ENCODE data around the gene SERP1. TPM values are rescaled to one million over a fixed set of nuclear protein-coding genes. Genes with fewer than 3 reads are reported as not detected.

The SERP1 gene
- total RNA-seq, 1 experiment from 2014 or later, result 91.7 TPM

GRCh38 chr3:150581174-150581573, 34.9 kb upstream of the SERP1 start:
- Histone ChIP-seq H3K4me3 (ENCODE audit: low read depth, low read length, poor library complexity, severe bottlenecking) (no peak overlapping the region), H3K27me3 (replicated peaks; ENCODE audit: insufficient read depth, low read depth, low read length, poor library complexity) (no peaks in the 10 kb centered on the region), H3K36me3 (ENCODE audit: insufficient read depth, low read length, poor library complexity, severe bottlenecking) (peaks cover 73% of the 10 kb centered on the region), H3K4me1 (ENCODE audit: insufficient read depth, low read length, poor library complexity, severe bottlenecking) (no peaks in the 10 kb centered on the region), H3K9me3 (ENCODE audit: low read depth, low read length, poor library complexity, severe bottlenecking) (no peaks in the 10 kb centered on the region), H3K27ac (ENCODE audit: low read depth, low read length, poor library complexity, severe bottlenecking) (no peak overlapping the region)
- intact Hi-C loops (cut with micrococcal nuclease; ENCODE audit: unreplicated experiment), result no loop called here
- no TSS peak for BruUV-seq (replicated peaks)
- DNase-seq (ENCODE audit: low spot score), result no peak
- CTCF ChIA-PET, result no interaction called here
- TF ChIP-seq, protein P1, sequence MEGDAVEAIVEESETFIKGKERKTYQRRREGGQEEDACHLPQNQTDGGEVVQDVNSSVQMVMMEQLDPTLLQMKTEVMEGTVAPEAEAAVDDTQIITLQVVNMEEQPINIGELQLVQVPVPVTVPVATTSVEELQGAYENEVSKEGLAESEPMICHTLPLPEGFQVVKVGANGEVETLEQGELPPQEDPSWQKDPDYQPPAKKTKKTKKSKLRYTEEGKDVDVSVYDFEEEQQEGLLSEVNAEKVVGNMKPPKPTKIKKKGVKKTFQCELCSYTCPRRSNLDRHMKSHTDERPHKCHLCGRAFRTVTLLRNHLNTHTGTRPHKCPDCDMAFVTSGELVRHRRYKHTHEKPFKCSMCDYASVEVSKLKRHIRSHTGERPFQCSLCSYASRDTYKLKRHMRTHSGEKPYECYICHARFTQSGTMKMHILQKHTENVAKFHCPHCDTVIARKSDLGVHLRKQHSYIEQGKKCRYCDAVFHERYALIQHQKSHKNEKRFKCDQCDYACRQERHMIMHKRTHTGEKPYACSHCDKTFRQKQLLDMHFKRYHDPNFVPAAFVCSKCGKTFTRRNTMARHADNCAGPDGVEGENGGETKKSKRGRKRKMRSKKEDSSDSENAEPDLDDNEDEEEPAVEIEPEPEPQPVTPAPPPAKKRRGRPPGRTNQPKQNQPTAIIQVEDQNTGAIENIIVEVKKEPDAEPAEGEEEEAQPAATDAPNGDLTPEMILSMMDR (conservative IDR thresholded peaks at IDR 0.05; ENCODE audit: low read depth, low read length), result no peak
- no peak for TF ChIP-seq EZH2 (IDR thresholded peaks at IDR 0.05; ENCODE audit: borderline replicate concordance, low read depth, low read length, poor library complexity, severe bottlenecking)
- POLR2A ChIA-PET (ENCODE audit: low non-redundant PET), result no interaction called here

GRCh38 chr3:150577855-150578254, 31.6 kb upstream of the SERP1 start:
- ChIA-PET POLR2A (ENCODE audit: low non-redundant PET) (no interaction called here), CTCF (interaction anchor here (0.5 kb wide), 1 partner anchor 330 kb away, joined by 4 read pairs; no protein-coding TSS in a partner anchor)
- H3K4me1 ChIP-seq (ENCODE audit: insufficient read depth, low read length, poor library complexity, severe bottlenecking), result no peaks in the 10 kb centered on the region
- intact Hi-C loops (cut with micrococcal nuclease; ENCODE audit: unreplicated experiment), result no loop called here
- no peaks in the 10 kb centered on the region for H3K9me3 ChIP-seq (ENCODE audit: low read depth, low read length, poor library complexity, severe bottlenecking)
- TF ChIP-seq EZH2 (IDR thresholded peaks at IDR 0.05; ENCODE audit: borderline replicate concordance, low read depth, low read length, poor library complexity, severe bottlenecking), result no peak
- TF ChIP-seq, protein P1 (conservative IDR thresholded peaks at IDR 0.05; ENCODE audit: low read depth, low read length), result 0 out of 2 replicates have a peak, but pooled peaks have one; percentile 18
- BruUV-seq (replicated peaks), result no TSS peak
- DNase-seq (ENCODE audit: low spot score), result peak; percentile 11
- H3K36me3 ChIP-seq (ENCODE audit: insufficient read depth, low read length, poor library complexity, severe bottlenecking), result peaks cover 61% of the 10 kb centered on the region
- no peak overlapping the region for H3K4me3 ChIP-seq (ENCODE audit: low read depth, low read length, poor library complexity, severe bottlenecking)
- H3K27ac ChIP-seq (ENCODE audit: low read depth, low read length, poor library complexity, severe bottlenecking), result no peak overlapping the region
- H3K27me3 ChIP-seq (replicated peaks; ENCODE audit: insufficient read depth, low read depth, low read length, poor library complexity), result no peaks in the 10 kb centered on the region

- H3K4me3 ChIP-seq (ENCODE audit: low read depth, low read length, poor library complexity, severe bottlenecking), result no peak overlapping the region
- peak; percentile 22 for DNase-seq (ENCODE audit: low spot score)
- no peak for TF ChIP-seq EZH2 (IDR thresholded peaks at IDR 0.05; ENCODE audit: borderline replicate concordance, low read depth, low read length, poor library complexity, severe bottlenecking)
- TF ChIP-seq, protein P1 (conservative IDR thresholded peaks at IDR 0.05; ENCODE audit: low read depth, low read length), result no peak
- no peak overlapping the region for H3K27ac ChIP-seq (ENCODE audit: low read depth, low read length, poor library complexity, severe bottlenecking)
- POLR2A ChIA-PET (ENCODE audit: low non-redundant PET), result no interaction called here
- CTCF ChIA-PET, result interaction anchor here (0.6 kb wide), 1 partner anchor 31 kb away, joined by 3 read pairs; no protein-coding TSS in a partner anchor
- BruUV-seq (replicated peaks), result no TSS peak
- H3K36me3 ChIP-seq (ENCODE audit: insufficient read depth, low read length, poor library complexity, severe bottlenecking), result peaks cover 59% of the 10 kb centered on the region
- H3K9me3 ChIP-seq (ENCODE audit: low read depth, low read length, poor library complexity, severe bottlenecking), result no peaks in the 10 kb centered on the region
- H3K27me3 ChIP-seq (replicated peaks; ENCODE audit: insufficient read depth, low read depth, low read length, poor library complexity), result no peaks in the 10 kb centered on the region
- intact Hi-C loops (cut with micrococcal nuclease; ENCODE audit: unreplicated experiment), result no loop called here
- H3K4me1 ChIP-seq (ENCODE audit: insufficient read depth, low read length, poor library complexity, severe bottlenecking), result no peaks in the 10 kb centered on the region
Measured at GRCh38 chr3:150567328-150567727, 21.0 kb upstream of the SERP1 start.
